ENCODE results near the gene SPATA13.

- no peak for TF ChIP-seq CTCF (IDR thresholded peaks at IDR 0.05; ENCODE audit: poor library complexity)
- no peak for TF ChIP-seq EZH2 (IDR thresholded peaks at IDR 0.05; ENCODE audit: borderline replicate concordance)
These were observed 80.8 kb downstream of the SPATA13 start for GRCh38 chr13:24241336-24241735.
